Measurements from ENCODE around the gene RHBDL3.
A peak's percentile ranks its signal among the peaks of the same experiment; 100 is the strongest.
"Not testable (repeated sequence)": the region's sequence is repeated elsewhere in the genome, so short reads cannot be mapped to it uniquely, and the experiment has no call there.

Gene RHBDL3

DNA sequence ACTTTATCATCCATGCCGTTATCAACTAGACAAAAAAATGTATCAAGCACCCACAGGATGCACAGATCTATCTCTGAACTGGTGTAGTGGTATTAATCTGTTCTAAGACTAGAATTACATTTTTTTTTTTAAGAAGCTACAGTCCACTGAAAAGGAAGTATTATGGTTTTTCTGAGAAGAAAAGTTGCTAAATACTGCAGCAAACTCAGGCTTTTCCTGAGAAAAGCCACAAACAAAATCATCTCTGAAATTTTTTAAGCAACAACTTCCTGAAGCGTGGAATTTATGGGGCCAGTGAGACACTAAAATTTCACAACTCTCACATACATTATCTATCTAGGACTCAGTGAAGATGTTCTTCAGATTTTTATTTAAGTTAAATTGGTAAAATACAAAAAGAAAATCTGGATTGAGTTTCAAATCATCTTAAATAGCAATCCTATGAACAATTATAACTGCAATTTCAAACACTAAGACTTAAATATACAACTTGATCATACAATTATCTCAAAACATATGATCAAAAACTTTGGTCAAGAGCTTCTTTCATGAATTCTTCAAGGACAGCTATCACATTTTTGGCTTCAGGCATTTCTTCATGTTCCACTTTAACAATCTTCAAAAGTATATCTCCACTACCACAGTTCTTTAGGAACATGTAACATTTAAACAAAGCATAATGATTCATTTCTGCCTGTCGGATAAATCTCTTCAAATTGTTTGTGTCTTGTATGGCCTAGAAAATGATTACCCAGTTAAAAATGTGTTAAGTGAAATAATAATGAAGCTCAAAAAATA, 65.8 kb downstream of the RHBDL3 start:
- DNase-seq = no peak

DNA sequence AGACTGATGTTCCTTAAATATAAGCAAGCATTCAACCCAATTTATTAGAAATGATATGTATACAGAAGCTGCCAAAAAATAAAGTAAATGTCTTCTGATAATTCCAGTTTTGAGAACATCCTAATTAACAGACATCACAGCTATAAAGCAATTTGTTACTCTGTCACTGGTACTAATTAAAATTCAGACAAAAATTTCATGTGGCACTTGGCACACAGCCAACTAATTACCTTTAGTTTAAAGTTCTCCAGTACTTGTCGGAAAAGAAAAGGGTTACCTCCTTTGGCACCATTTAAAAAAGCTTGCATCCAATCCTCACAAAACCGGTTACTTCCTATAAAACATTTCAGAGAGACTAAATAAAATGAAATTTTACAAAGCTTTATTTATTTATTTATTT, 67.6 kb downstream of the RHBDL3 start:
- no peak for DNase-seq

GRCh38 chr17:32335046-32335445, 69.4 kb downstream of the RHBDL3 start:
- DNase-seq = no peak

- no peak for DNase-seq
Observed at GRCh38 chr17:32335687-32336086, 70.1 kb downstream of the RHBDL3 start.

DNA sequence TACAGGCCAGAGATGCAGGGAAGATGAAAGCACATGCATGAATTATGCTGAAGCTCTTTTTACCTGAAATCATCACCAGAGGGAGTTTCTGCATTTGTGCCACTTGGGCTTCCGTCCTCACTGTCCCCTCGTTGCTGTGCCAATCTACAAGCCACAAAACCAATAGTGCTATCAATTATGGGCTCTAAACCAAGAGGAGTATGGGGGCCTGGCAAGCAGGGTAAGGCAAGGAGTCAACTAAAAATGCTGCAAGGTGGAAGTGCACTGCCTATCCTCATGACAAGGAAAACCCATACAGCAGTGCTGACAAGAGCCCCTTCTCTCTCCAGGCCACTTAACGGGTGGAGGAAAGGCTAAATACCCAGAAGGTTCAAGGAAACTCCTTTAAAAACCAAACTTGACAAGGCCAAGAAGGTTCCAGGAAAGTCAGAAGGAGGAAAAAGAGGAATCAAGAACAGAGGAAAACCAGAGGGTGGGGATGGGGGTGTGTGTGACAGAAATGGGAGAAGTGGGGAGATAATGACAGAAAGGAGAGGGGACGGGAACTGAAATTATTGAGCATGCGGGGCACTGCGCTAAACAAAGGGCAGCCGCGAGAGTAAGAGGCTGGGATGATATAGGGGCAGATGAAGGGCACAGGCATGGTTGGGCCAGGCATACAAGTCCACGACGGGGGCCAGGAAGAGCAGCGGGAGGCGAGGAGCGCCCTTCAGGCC, 75.7 kb downstream of the RHBDL3 start:
- DNase-seq = peak; percentile 53

DNA sequence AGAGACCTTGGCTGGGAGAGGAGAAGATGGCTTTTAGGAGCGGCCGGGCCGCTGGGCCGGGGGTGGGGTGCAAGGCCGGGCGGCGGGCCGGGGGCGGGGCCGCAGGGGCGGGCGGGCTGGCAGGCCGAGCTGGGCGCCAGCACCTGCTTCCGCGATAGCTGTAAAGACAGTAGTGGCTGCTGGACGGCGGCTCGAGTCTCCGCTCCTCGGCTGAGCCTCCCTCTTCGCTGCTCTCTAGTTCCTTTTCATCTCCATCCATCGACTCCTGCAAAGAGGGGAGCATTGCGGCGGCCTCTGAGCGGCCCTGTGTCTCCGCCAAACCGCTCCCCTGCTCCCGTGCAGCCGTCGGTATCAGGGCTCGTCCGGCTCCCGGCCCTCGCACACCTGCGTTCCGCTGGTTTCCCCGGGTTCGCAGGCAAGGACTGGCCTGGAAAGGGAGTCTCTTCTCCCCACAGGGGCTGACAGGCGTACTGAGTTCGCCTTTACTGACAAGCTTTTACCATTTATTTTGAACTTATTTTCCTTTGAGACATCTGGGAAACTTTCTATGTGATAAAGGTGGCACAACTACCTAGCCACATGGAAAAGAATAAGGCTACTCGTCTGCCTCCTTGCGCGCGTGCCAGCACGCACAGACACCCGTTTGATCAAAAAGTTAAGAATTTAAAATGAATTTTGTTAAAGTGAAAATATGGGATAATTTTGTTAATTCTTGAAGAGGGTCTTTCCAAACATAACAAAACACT, 76.4 kb downstream of the RHBDL3 start, which contains the start of gene C17orf75:
Gene C17orf75, minus strand, starts transcription at position 317 of the 746 bp plus-strand sequence. Its CDS starts 34 bp downstream, at position 283.
- peak; percentile 67 for DNase-seq

DNA sequence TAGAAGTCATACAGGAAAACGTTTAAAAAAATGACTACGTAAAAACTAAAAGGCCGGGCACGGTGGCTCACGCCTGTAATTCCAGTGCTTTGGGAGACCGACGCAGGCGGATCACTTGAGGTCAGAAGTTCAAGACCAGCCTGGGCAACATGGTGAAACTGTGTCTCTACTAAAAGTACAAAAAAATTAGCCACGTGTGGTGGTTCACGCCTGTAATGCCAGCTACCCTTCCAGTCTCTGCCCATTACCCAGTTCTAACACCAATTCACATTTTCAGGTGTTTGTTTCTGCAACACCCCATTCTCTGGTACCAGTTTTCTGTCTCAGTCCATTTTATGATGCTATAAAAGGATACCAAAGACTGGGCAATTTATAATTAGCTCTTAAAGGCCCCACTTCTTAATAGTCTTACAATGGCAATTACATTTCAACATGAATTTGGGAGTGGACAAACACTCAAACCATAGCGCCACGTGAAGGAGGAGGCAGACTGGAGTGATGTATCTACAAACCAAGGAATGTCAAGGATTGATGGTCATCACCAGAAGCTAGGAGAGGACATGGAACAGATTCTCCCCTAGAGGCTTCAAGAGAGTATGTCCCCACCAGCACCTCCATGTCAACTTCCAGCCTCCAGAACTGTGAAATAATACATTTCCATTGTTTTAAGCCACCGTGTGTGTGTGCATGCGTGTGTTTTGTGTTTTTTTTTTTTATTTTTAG, 77.1 kb downstream of the RHBDL3 start:
- no peak for DNase-seq

DNA sequence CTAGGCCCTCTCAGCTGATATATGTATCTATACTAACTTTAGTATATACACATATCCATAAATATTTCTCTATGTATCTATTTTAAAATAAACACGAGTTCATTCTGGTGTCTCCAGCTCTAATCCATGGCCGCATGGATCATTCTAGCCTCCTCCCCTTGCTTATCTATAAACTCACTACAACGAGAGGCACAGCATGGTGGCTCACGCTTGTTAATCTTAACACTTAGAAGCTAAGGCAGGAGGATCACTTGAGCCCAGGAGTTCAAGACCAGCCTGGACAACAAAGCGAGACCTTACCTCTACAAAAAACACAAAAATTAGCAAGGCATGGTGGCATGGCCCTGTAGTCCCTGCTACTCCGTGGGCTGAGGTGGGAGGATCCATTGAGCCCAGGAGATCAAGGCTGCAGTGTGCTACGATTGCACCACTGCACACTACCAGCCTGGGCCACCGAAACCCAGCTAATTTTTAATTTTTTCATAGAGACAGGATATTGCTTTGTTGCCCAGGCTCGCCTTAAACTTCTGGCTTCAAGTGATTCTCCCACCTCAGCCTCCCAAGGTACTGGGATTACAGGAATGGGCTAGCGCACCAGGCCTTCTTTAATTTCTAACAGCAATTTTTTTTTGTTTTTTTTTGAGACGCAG, 80.4 kb downstream of the RHBDL3 start:
- DNase-seq = no peak

GRCh38 chr17:32348483-32348800, 82.8 kb downstream of the RHBDL3 start:
- DNase-seq = no peak

- no peak for DNase-seq
Observed at GRCh38 chr17:32349503-32349853, 83.8 kb downstream of the RHBDL3 start.

DNA sequence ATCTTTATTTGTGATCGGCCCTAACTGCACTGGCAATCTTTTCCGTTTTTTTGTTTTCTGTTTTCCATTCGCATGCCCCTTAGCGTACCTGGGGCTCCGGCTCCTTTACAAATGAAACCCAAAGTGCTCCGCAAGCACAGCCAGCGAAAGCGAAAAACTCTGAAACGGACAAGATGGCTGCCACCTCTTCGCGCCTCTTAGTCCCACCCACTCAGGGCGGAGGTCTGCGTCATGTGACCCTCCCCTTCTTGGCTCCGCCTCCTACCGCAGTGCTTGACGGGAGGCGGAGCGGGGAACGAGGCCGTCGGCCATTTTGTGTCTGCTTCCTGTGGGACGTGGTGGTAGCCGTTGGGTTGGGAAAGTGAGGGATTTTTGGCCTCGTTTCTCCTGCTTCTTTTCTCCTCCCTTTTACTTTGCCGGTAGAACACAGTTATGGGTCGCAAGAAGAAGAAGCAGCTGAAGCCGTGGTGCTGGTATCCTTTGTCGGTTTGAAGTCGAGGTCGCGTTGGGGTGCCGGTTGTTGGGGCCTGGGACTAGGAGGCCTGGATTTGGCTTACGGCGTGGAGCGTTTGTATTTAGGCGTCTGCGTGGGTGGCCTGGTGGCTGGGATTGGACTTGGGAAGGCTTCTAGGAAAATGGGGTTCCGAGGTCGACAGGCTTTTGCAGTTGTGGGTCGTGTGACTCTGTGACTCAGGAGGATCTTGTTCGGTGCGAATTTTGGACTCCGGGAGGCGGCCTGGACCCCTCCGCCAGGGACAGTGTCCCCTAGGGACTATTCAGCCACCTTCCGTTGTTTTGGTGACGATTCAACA, 84.4 kb downstream of the RHBDL3 start, which contains the start of gene ZNF207:
Gene ZNF207, plus strand, starts transcription at position 304 of the 812 bp plus-strand sequence. Its CDS starts 129 bp downstream, at position 433.
- DNase-seq = peak; percentile 95

DNA sequence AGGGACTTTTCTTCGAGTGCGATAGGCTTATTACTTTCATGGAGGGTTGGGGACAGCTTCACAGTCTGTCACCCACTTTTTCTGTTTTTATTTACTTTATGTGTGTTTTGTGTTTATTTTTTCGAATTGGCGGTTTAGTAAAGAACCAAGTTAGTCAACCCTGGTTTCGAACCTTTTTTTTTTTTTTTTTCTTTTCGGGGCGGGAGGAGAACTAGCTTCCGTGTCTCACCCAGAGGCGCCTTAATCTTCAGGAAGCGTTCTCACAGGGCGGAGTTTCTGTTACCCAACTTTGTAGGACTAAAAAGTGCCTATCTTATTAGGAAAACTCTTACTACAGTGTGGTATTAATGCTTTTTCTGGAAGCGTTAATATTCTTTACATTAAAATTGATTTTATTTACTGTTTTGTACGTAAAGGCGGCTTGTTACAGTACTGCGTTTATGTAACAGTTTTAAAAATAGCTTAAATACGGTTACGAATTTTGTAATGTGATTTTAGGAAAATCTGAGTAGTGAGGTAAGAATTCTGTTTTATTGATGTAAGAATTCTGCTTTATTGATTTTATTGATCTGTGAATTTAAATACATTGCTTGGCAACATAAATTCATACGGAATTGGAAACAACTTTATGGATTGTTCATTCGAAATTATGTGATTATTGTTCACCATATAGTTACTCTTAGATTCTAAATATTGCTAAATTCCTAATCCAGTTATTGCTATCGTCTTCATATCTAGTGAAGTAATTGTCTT, 85.2 kb downstream of the RHBDL3 start:
- peak; percentile 44 for DNase-seq

DNA sequence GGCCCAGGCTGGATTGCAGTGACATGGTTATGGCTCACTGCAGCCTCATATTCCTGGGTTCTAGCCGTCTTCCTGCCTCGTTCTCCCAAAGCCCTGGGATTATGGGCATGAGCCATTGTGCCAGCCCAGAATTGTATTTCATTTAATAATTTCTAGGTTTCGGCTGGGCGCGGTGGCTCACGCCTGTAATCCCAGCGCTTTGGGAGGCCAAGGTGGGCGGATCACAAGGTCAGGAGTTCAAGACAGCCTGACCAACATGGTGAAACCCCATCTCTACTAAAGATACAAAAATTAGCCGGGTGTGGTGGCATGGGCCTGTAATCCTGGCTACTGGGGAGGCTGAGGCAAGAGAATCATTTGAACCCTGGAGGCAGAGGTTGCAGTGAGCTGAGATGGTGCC, 87.1 kb downstream of the RHBDL3 start:
- not testable (repeated sequence) for DNase-seq

DNA sequence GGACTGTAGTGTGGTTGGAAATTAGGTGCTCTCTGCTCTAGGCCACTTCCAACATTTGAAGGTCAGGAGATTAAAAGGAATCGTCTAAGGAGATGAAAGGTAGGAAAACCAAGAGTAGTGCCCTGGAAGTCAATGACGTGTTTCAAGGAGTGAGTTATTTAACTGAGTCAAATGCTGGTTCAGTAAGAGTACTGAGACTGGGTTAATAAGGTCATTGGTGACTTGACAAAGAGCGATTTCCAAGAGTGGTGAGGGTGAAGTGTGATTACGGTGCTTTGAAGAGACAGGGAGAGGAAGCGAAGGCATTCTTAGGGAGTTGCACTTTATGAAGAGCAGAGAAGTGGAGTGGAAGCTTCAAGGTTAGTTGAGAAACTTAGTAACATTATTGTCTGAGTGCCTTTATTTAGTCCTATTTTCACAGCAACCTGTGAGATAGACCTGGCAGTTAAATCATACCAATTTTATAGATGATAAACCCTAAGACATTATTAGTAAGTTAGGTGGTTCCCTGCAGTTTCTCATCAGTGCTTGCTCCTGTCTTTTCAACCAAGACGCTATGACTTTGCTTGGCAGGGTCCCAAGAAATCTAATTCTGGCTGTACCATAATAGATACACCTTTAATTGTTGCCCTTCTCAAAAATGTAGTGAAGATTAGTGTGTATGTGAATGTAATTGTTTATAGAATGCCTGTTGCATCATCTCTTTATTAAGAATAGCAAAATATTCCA, 90.2 kb downstream of the RHBDL3 start:
- no peak for DNase-seq

- no peak for DNase-seq
Observed at GRCh38 chr17:32356378-32356743, 90.7 kb downstream of the RHBDL3 start.

- DNase-seq = no peak
Observed at GRCh38 chr17:32356750-32357149, 91.1 kb downstream of the RHBDL3 start.

DNA sequence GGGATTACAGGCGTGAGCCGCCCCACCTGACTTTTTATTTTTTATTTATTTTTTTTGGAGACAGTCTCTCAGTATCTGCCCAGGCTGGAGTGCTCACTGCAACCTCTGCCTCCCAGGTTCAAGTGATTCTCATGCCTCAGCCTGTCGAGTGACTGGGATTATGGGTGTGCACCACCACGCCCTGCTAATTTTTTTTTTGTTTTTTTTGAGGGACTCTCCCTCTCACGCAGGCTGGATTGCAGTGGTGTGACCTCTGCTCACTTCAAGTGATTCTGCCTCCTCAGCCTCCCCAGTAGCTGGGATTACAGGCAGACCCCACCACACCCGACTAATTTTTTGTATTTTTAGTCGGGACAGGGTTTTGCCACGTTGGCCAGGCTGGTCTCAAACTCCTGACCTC, 92.0 kb downstream of the RHBDL3 start:
- no peak for DNase-seq

DNA sequence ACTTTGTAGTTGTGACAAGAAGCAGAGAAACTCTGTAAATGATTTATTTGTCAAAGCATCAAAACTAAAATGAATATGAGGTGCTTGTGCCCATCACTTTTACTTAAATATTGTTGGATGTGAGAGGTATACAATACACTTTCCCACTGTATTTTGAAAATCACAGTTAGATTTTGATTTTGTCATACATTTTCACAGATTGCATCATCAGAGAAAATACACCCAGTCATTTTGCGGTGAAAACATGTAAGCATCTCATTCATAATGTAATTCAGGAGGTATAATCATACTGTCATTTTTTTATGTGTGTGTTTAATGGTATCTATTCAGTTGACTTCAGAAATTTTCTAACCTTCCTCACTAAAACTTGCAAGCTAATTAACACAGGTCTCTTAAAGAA, 95.6 kb downstream of the RHBDL3 start:
- no peak for DNase-seq

- no peak for DNase-seq
Observed at GRCh38 chr17:32370426-32370825, 104.8 kb downstream of the RHBDL3 start.

Measured in CD4-positive, alpha-beta T cell treated with Interferon gamma for 1 hour (primary cell).